22Rv1 (cell line): Measurements from ENCODE around the gene ZSCAN26.

Source experiments
- ZFX ChIP-seq: fragments of 450-650 bp; IDR thresholded peaks from 2 replicates; pipeline ENCODE4 v1.6.1; 2017; ENCODE audit warnings: antibody characterized with exemption, borderline replicate concordance
- TF ChIP-seq, protein P1 (sequence below): fragments of 450-650 bp; IDR thresholded peaks from 2 replicates; pipeline ENCODE4 v1.5.1; 2017; ENCODE audit warnings: mild to moderate bottlenecking

GRCh38 chr6:28274888-28275287 is 7.9 kb downstream of the ZSCAN26 start:
- TF ChIP-seq, protein P1, sequence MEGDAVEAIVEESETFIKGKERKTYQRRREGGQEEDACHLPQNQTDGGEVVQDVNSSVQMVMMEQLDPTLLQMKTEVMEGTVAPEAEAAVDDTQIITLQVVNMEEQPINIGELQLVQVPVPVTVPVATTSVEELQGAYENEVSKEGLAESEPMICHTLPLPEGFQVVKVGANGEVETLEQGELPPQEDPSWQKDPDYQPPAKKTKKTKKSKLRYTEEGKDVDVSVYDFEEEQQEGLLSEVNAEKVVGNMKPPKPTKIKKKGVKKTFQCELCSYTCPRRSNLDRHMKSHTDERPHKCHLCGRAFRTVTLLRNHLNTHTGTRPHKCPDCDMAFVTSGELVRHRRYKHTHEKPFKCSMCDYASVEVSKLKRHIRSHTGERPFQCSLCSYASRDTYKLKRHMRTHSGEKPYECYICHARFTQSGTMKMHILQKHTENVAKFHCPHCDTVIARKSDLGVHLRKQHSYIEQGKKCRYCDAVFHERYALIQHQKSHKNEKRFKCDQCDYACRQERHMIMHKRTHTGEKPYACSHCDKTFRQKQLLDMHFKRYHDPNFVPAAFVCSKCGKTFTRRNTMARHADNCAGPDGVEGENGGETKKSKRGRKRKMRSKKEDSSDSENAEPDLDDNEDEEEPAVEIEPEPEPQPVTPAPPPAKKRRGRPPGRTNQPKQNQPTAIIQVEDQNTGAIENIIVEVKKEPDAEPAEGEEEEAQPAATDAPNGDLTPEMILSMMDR = no peak
- TF ChIP-seq ZFX = no peak
